GM23248 (cell line): ENCODE data around the gene MYO1D. TPM values are rescaled to one million over a fixed set of nuclear protein-coding genes. Genes with fewer than 3 reads are reported as not detected.
"Not testable (repeated sequence)": the region's sequence is repeated elsewhere in the genome, so short reads cannot be mapped to it uniquely, and the experiment has no call there.

ENCODE experiments used
- DNase-seq: peaks from one replicate; pipeline ENCODE4 v3.0.0-alpha.2; 2015
- H2AFZ ChIP-seq: fragments of 200-600 bp; sonication (generic); 2 replicates; pipeline ENCODE4 v1.6.1; 2016; ENCODE audit warnings: antibody characterized with exemption
- H3F3A ChIP-seq: fragments of 200-600 bp; sonication (generic); 2 replicates; pipeline ENCODE4 v1.6.1; 2016; ENCODE audit warnings: mild to moderate bottlenecking, antibody characterized with exemption, mixed run types; ENCODE audit not compliant: insufficient read depth
- H3K27ac ChIP-seq: fragments of 200-600 bp; sonication (generic); 2 replicates; pipeline ENCODE4 v1.5.1; 2016; ENCODE audit warnings: mild to moderate bottlenecking
- H3K27me3 ChIP-seq: fragments of 200-600 bp; sonication (generic); replicated peaks from 2 replicates; pipeline ENCODE4 v1.6.1; 2016; ENCODE audit warnings: mild to moderate bottlenecking; ENCODE audit not compliant: insufficient read depth
- H3K36me3 ChIP-seq: fragments of 200-600 bp; sonication (generic); 2 replicates; pipeline ENCODE4 v1.6.1; 2016; ENCODE audit warnings: low read depth, mild to moderate bottlenecking
- H3K4me1 ChIP-seq: fragments of 200-600 bp; sonication (generic); 2 replicates; pipeline ENCODE4 v1.6.1; 2016; ENCODE audit warnings: mild to moderate bottlenecking; ENCODE audit not compliant: insufficient read depth
- H3K4me2 ChIP-seq: fragments of 200-600 bp; sonication (generic); one replicate; pipeline ENCODE4 v1.6.1; 2016; ENCODE audit warnings: mild to moderate bottlenecking; ENCODE audit not compliant: unreplicated experiment
- H3K4me3 ChIP-seq: fragments of 200-600 bp; sonication (generic); 2 replicates; pipeline ENCODE4 v1.5.1; 2016; ENCODE audit warnings: mild to moderate bottlenecking
- H3K79me2 ChIP-seq: fragments of 200-600 bp; sonication (generic); 2 replicates; pipeline ENCODE4 v1.6.1; 2016; ENCODE audit warnings: mild to moderate bottlenecking; ENCODE audit not compliant: insufficient read depth
- H3K9ac ChIP-seq: fragments of 200-600 bp; sonication (generic); 2 replicates; pipeline ENCODE4 v1.6.1; 2016; ENCODE audit warnings: mild to moderate bottlenecking
- H3K9me2 ChIP-seq: fragments of 200-600 bp; sonication (generic); 2 replicates; pipeline ENCODE4 v1.6.1; 2016; ENCODE audit warnings: mixed run types, mild to moderate bottlenecking, moderate library complexity; ENCODE audit not compliant: insufficient read depth
- H3K9me3 ChIP-seq: fragments of 200-600 bp; sonication (generic); one replicate; pipeline ENCODE4 v1.6.1; 2017; ENCODE audit warnings: low read depth
- H4K20me1 ChIP-seq: fragments of 200-600 bp; sonication (generic); 2 replicates; pipeline ENCODE4 v1.6.0; 2016; ENCODE audit not compliant: insufficient read depth
- EZH2 ChIP-seq: fragments of 200-600 bp; sonication (generic); IDR thresholded peaks from 2 replicates; pipeline ENCODE4 v1.6.1; 2018; ENCODE audit warnings: antibody characterized with exemption, mild to moderate bottlenecking; ENCODE audit not compliant: insufficient read depth, poor library complexity, severe bottlenecking
- EZH2phosphoT487 ChIP-seq: fragments of 200-600 bp; sonication (generic); IDR thresholded peaks from 2 replicates; pipeline ENCODE4 v1.6.1; 2018; ENCODE audit warnings: antibody characterized with exemption, moderate library complexity, mild to moderate bottlenecking, low read depth; ENCODE audit not compliant: insufficient read depth
- WGBS, 2 experiments: methylation state at CpG; one replicate each; pipeline ENCODE4 v1.1.6; 2015 to 2017; ENCODE audit warnings: low lambda C conversion rate in 2 of 2, low coverage in 1 of 2; ENCODE audit errors: missing lambda C conversion rate in 2 of 2; 5-methylcytosine and 5-hydroxymethylcytosine counted together
- in situ Hi-C: fragments of 300-500 bp; cut with MboI; formaldehyde crosslinking; loops from 2 replicates; pipeline ENCODE4 v1.15.0; 2020
- polyA plus RNA-seq: library from polyadenylated mRNA; unstranded; fragments of >200 nt; fragmentation: Nextera tagmentation; extraction: Ambion mirVana; gene quantifications from 2 replicates; pipeline ENCODE4 v1.2.1, GENCODE V29; 2016
- total RNA-seq: library from RNA; depleted of rRNA; stranded (reverse); fragments of >200 nt; shearing (Covaris generic); gene quantifications from 2 replicates; pipeline ENCODE4 v1.2.3, GENCODE V29; 2014

The MYO1D gene
- total and polyA plus RNA-seq, 2 experiments from 2014 or later, result 54.1 to 99.5 TPM

- H3K4me3 ChIP-seq, result no peak overlapping the region
- no peak overlapping the region for H3K27ac ChIP-seq
- no peaks in the 10 kb centered on the region for H3K4me1 ChIP-seq
- no peaks in the 10 kb centered on the region for H3F3A ChIP-seq
- no peak overlapping the region for H3K9ac ChIP-seq
- H3K79me2 ChIP-seq, result no peaks in the 10 kb centered on the region
- H3K9me2 ChIP-seq, result no peaks in the 10 kb centered on the region
- H4K20me1 ChIP-seq, result no peaks in the 10 kb centered on the region
- no peak for TF ChIP-seq EZH2
- TF ChIP-seq EZH2phosphoT487, result no peak
- no peak overlapping the region for H3K4me2 ChIP-seq
- H2AFZ ChIP-seq, result no peak overlapping the region
- 85 to 91% methylated on average over 7 of the region's 7 CpGs for WGBS, 2 experiments
- H3K27me3 ChIP-seq, result no peaks in the 10 kb centered on the region
- no peak for DNase-seq
- H3K9me3 ChIP-seq, result no peaks in the 10 kb centered on the region
- H3K36me3 ChIP-seq, result no peaks in the 10 kb centered on the region; the same call in 1 of the 2 replicates
- in situ Hi-C loops, result no loop called here
Observed at GRCh38 chr17:32528825-32529224, 348.1 kb downstream of the MYO1D start.

GRCh38 chr17:32527146-32527545, 349.8 kb downstream of the MYO1D start:
- no peak for DNase-seq
- H3K27ac ChIP-seq, result no peak overlapping the region
- 62 to 63% methylated on average over 4 of the region's 4 CpGs for WGBS, 2 experiments
- H3K4me2 ChIP-seq, result no peak overlapping the region
- H3K9ac ChIP-seq, result no peak overlapping the region
- H3K4me3 ChIP-seq, result no peak overlapping the region
- no peaks in the 10 kb centered on the region for H4K20me1 ChIP-seq
- no peaks in the 10 kb centered on the region for H3K27me3 ChIP-seq
- no peaks in the 10 kb centered on the region for H3K79me2 ChIP-seq
- in situ Hi-C loops, result no loop called here
- H3K9me3 ChIP-seq, result no peaks in the 10 kb centered on the region
- H3K4me1 ChIP-seq, result no peaks in the 10 kb centered on the region
- no peaks in the 10 kb centered on the region for H3K9me2 ChIP-seq
- H2AFZ ChIP-seq, result no peak overlapping the region
- no peak for TF ChIP-seq EZH2
- no peak for TF ChIP-seq EZH2phosphoT487
- no peaks in the 10 kb centered on the region for H3F3A ChIP-seq
- H3K36me3 ChIP-seq, result no peaks in the 10 kb centered on the region; the same call in 1 of the 2 replicates

GRCh38 chr17:32525122-32525521, 351.8 kb downstream of the MYO1D start:
- H3K4me3 ChIP-seq, result no peak overlapping the region
- WGBS, 2 experiments, result 35 to 38% methylated on average over 4 of the region's 4 CpGs
- H3K27ac ChIP-seq, result no peak overlapping the region
- in situ Hi-C loops, result no loop called here
- H3K4me2 ChIP-seq, result no peak overlapping the region
- no peaks in the 10 kb centered on the region for H3K27me3 ChIP-seq
- no peak overlapping the region for H3K9ac ChIP-seq
- H3K36me3 ChIP-seq, result no peaks in the 10 kb centered on the region; the same call in 1 of the 2 replicates
- H3K79me2 ChIP-seq, result no peaks in the 10 kb centered on the region
- H3K9me2 ChIP-seq, result no peaks in the 10 kb centered on the region
- peak; percentile 47 for DNase-seq
- H3F3A ChIP-seq, result peaks cover 8% of the 10 kb centered on the region; the same call in 1 of the 2 replicates
- no peaks in the 10 kb centered on the region for H3K9me3 ChIP-seq
- TF ChIP-seq EZH2phosphoT487 (no peak), EZH2 (no peak)
- H4K20me1 ChIP-seq, result no peaks in the 10 kb centered on the region
- no peak overlapping the region for H2AFZ ChIP-seq
- peaks cover 3% of the 10 kb centered on the region for H3K4me1 ChIP-seq

GRCh38 chr17:32524553-32524880, 352.4 kb downstream of the MYO1D start:
- WGBS, 2 experiments, result 94 to 98% methylated on average over 5 to 6 of the region's 6 CpGs
- H3K27me3 ChIP-seq, H3K9me2 ChIP-seq, H3K36me3 ChIP-seq, H3K9ac ChIP-seq, H4K20me1 ChIP-seq, H3K27ac ChIP-seq, H3K4me2 ChIP-seq, H3K79me2 ChIP-seq, H2AFZ ChIP-seq, DNase-seq, H3K9me3 ChIP-seq, in situ Hi-C loops, H3K4me3 ChIP-seq, H3K4me1 ChIP-seq: not testable (repeated sequence)
- H3F3A ChIP-seq, result peaks cover 14% of the 10 kb centered on the region; the same call in 1 of the 2 replicates

- no peaks in the 10 kb centered on the region for H4K20me1 ChIP-seq
Observed at GRCh38 chr17:32523827-32524552, 352.9 kb downstream of the MYO1D start.

More at GRCh38 chr17:32523827-32524552, 352.9 kb downstream of the MYO1D start:
- Histone ChIP-seq H2AFZ (no peak overlapping the region), H3K27ac (no peak overlapping the region), H3K9me3 (no peaks in the 10 kb centered on the region), H3K36me3 (no peaks in the 10 kb centered on the region; the same call in 1 of the 2 replicates), H3F3A (peaks cover 14% of the 10 kb centered on the region; the same call in 1 of the 2 replicates), H3K4me1 (peaks cover 11% of the 10 kb centered on the region), H3K4me3 (no peak overlapping the region), H3K4me2 (no peak overlapping the region), H3K9ac (no peak overlapping the region), H3K9me2 (no peaks in the 10 kb centered on the region), H3K27me3 (no peaks in the 10 kb centered on the region), H3K79me2 (no peaks in the 10 kb centered on the region)
- DNase-seq, result no peak
- WGBS, 2 experiments, result 85 to 90% methylated on average over 12 of the region's 12 CpGs
- TF ChIP-seq EZH2 (no peak), EZH2phosphoT487 (no peak)
- in situ Hi-C loops, result no loop called here
